22Rv1 (cell line): ENCODE results near the gene DIP2C.

Source experiments
- CTCF ChIP-seq: fragments of 450-650 bp; IDR thresholded peaks from 2 replicates; pipeline ENCODE4 v1.5.1; 2017; ENCODE audit warnings: mild to moderate bottlenecking
- ZFX ChIP-seq: fragments of 450-650 bp; IDR thresholded peaks from 2 replicates; pipeline ENCODE4 v1.6.1; 2017; ENCODE audit warnings: antibody characterized with exemption, borderline replicate concordance

GRCh38 chr10:293636-294035 is 395.8 kb downstream of the DIP2C start:
- no peak for TF ChIP-seq CTCF
- no peak for TF ChIP-seq ZFX
